GM12891 (cell line): ENCODE measurements around the gene GRIN2D.

Experiments used
- PAX5 ChIP-seq: IDR thresholded peaks from 2 replicates; pipeline ENCODE4 v1.6.1; 2011; ENCODE audit warnings: low read length, moderate library complexity, mild to moderate bottlenecking; ENCODE audit not compliant: insufficient read depth, severe bottlenecking
- POLR2A ChIP-seq: IDR thresholded peaks from 2 replicates; pipeline ENCODE4 v1.6.1; 2011; ENCODE audit warnings: low read depth, low read length, control low read depth
- POLR2AphosphoS5 ChIP-seq: IDR thresholded peaks from 2 replicates; pipeline ENCODE4 v1.6.1; 2011; ENCODE audit warnings: low read depth, low read length, control low read depth
- POU2F2 ChIP-seq: IDR thresholded peaks from 2 replicates; pipeline ENCODE4 v1.6.1; 2011; ENCODE audit warnings: low read depth, mild to moderate bottlenecking, control low read depth, low read length, moderate library complexity
- SPI1 ChIP-seq: IDR thresholded peaks from 2 replicates; pipeline ENCODE4 v1.6.1; 2011; ENCODE audit warnings: low read depth, low read length, control low read depth
- TAF1 ChIP-seq: IDR thresholded peaks from 2 replicates; pipeline ENCODE4 v1.6.1; 2011; ENCODE audit warnings: low read depth, low read length, control low read depth

- TF ChIP-seq SPI1 (no peak), POLR2A (no peak), POU2F2 (no peak), TAF1 (no peak), POLR2AphosphoS5 (no peak), PAX5 (no peak)
Observed at GRCh38 chr19:48348737-48349136, 44.7 kb upstream of the GRIN2D start.
